Cardiac muscle cell (in vitro differentiated cells and primary cell): Measurements from ENCODE around the gene CALHM3. TPM values are rescaled to one million over a fixed set of nuclear protein-coding genes. Genes with fewer than 3 reads are reported as not detected.
A peak's percentile ranks its signal among the peaks of the same experiment; 100 is the strongest.

ENCODE experiments used
- DNase-seq, 2 donors: peaks; one replicate each; pipeline versions ENCODE4 v3.0.0 to v3.0.0-alpha.2; 2010 to 2017; ENCODE audit warnings: low read depth in 1 of 2, low spot score in 1 of 2
- H3K27ac ChIP-seq: fragments of 200-600 bp; sonication (generic); 2 replicates; pipeline ENCODE4 v1.5.1; 2016
- H3K27me3 ChIP-seq: fragments of 200-600 bp; sonication (generic); 2 replicates; pipeline ENCODE4 v1.6.0; 2016; ENCODE audit warnings: control low read depth
- H3K36me3 ChIP-seq: fragments of 200-600 bp; sonication (generic); 2 replicates; pipeline ENCODE4 v1.5.1; 2016; ENCODE audit warnings: control low read depth
- H3K4me1 ChIP-seq: fragments of 200-600 bp; sonication (generic); 2 replicates; pipeline ENCODE4 v1.8.1; 2017; ENCODE audit warnings: low read depth, mild to moderate bottlenecking, mixed run types
- H3K4me3 ChIP-seq: fragments of 200-600 bp; sonication (generic); 2 replicates; pipeline ENCODE4 v1.5.1; 2016; ENCODE audit warnings: mild to moderate bottlenecking
- H3K9me3 ChIP-seq: fragments of 200-600 bp; sonication (generic); 2 replicates; pipeline ENCODE4 v1.5.1; 2017; ENCODE audit warnings: low read depth, mild to moderate bottlenecking, control low read depth
- CTCF ChIP-seq: IDR thresholded peaks from 2 replicates; pipeline ENCODE4 v1.5.1; 2012; ENCODE audit warnings: low read depth, mild to moderate bottlenecking, low read length
- polyA plus RNA-seq: library from polyadenylated mRNA; unstranded; fragments of >200 nt; fragmentation: Nextera tagmentation; extraction: Ambion mirVana; gene quantifications from 2 replicates; pipeline ENCODE4 v1.2.1, GENCODE V29; 2016
- total RNA-seq: library from RNA; depleted of rRNA; stranded (reverse); fragments of >200 nt; gene quantifications from 2 replicates; pipeline ENCODE4 v1.2.3, GENCODE V29; 2016

Gene CALHM3
- total and polyA plus RNA-seq, 2 experiments from 2014 or later = not detected

DNA sequence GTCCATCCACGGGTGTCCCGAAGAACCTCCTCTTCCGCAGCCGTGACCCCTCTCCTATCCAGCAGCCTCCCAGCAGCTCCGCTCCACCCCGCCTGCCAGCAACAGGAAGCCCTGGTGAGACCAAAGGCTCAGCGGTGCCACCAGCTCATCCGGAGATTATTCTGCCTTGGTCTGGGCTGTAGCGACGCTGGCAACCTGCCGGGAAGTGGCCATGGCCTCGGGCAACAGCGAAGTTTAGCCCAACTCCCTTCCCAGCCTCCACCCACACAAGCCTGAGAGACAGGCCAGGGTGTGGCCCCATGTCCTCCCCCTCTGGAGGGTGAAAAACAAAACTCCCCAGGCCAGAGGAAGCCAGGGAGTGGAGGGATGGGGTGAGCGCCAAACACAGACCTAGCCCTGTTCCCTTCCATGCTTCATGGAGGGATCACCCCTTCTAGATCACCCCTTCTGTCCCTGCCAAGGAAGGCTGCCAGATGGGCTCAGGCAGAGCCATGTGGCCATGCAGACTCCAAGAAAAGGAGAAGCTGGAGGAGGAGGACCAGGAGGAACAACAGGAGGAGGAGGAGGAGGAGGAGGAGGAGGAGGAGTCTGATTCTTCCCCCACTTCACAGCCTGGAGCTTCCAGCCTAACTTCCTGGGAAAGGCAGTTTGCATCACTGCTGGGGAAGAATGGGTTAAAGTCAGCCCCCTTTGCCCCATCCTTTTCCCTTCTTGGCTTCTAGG lies 27.8 kb downstream of the CALHM3 start:
- Histone ChIP-seq H3K9me3 (no peaks in the 10 kb centered on the region), H3K4me1 (no peaks in the 10 kb centered on the region), H3K36me3 (no peaks in the 10 kb centered on the region), H3K27ac (no peak overlapping the region), H3K4me3 (no peak overlapping the region), H3K27me3 (no peaks in the 10 kb centered on the region)
- peak in 1 of 2 donors; percentile 45 for DNase-seq
- TF ChIP-seq CTCF = no peak

DNA sequence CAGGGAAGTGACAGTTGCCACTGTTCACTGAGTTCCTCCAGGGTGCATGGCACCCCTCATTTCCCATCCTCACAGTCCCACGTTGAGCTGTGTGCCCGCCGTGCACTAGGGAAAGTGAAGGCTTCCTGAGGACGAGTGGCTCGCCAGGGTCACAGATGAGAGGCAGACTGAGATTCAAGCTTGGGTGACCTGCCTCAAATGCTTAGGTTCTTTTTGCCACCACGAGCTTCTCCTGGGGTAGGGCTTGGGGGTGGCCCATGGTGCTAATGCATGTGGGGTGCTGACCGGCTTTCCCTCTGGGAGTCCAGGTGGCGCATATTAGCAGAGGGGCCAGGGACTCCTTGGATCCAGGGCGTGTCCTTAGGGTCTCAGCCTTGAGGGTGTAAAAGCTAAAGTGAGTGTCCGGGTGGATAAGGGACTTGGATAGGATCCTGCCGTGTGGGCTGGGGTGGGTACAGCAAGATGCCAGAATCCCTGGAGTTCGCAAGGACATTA lies 28.8 kb downstream of the CALHM3 start:
- TF ChIP-seq CTCF = no peak
- no peak overlapping the region for H3K4me3 ChIP-seq
- H3K27ac ChIP-seq = no peak overlapping the region
- DNase-seq = no peak
- no peaks in the 10 kb centered on the region for H3K9me3 ChIP-seq
- H3K36me3 ChIP-seq = peaks cover 3% of the 10 kb centered on the region
- no peaks in the 10 kb centered on the region for H3K27me3 ChIP-seq
- no peaks in the 10 kb centered on the region for H3K4me1 ChIP-seq

DNA sequence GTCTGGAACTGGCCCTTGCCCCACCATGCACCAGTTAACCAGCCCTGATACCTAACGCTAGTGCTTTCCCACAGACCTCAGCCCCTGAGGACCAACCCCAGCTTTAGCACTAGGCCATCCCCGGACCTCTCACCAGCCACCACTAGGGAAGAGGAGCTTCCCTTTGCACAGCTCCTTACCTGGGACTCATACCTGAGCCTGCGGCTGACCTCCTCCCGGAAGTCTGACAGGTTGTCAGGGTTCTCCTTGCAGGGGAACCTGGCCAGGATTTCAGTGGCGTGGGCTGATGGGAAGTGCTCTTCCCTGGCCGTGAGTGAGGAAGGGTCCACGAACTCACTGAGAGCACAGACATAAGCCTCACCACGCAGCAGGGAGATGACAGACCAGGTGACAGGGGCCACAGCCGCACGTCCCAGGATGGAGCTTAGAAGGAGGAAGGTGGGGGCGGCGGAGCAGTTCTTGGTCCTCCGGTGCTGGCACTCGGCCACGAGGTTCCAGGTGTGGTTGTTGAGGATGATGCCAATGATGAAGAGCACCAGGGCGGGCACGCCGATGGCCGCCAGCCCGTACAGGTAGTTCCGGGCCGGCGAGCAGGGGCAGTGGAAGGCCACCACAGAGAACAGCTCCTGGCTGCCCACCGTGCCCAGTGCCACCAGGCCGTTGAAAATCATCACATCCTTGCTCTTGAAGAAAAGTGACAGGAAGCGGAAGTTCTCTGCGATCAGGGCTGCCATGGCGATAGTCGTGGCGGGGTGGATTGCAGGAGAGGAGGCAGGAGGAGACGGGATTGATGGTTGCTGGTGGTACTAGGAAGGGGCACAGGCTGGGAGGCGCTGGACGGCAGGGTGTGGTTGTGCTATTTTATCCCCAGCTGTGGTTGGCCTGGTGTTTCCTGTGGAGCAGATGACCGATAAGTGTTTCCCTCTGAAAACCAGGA lies 29.6 kb downstream of the CALHM3 start:
- Histone ChIP-seq H3K36me3 (peaks cover 10% of the 10 kb centered on the region), H3K27ac (no peak overlapping the region), H3K4me3 (no peak overlapping the region), H3K9me3 (no peaks in the 10 kb centered on the region), H3K27me3 (no peaks in the 10 kb centered on the region), H3K4me1 (no peaks in the 10 kb centered on the region)
- TF ChIP-seq CTCF = no peak
- DNase-seq = no peak

DNA sequence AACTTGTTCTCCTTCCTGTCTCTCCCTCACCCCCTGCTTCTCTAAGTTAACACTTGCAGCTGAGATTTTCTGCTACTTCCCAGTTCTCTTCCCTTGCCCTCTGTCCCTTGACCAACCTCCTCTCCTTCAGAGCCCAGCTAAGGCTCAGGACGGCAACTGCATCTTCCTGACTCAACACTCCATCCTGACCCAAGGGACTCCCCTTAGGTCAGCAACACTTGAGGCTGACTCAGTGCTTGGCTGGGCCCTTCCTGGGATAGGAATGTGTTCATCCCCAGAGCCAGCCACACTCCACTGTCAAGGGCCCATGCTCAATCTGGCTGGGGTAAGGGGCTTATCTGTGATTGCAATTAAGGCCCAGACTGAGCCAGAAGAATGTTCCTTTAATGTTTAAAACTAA lies 30.3 kb downstream of the CALHM3 start:
- DNase-seq = peak in 1 of 2 donors; percentile 88
- TF ChIP-seq CTCF = no peak
- H3K27me3 ChIP-seq = no peaks in the 10 kb centered on the region
- H3K4me3 ChIP-seq = no peak overlapping the region
- H3K4me1 ChIP-seq = no peaks in the 10 kb centered on the region
- H3K9me3 ChIP-seq = no peaks in the 10 kb centered on the region
- H3K27ac ChIP-seq = no peak overlapping the region
- peaks cover 13% of the 10 kb centered on the region for H3K36me3 ChIP-seq

GRCh38 chr10:103447187-103447586 lies 31.9 kb downstream of the CALHM3 start:
- Histone ChIP-seq H3K4me3 (no peak overlapping the region), H3K27ac (no peak overlapping the region), H3K9me3 (no peaks in the 10 kb centered on the region), H3K27me3 (no peaks in the 10 kb centered on the region), H3K4me1 (no peaks in the 10 kb centered on the region), H3K36me3 (peaks cover 29% of the 10 kb centered on the region)
- no peak for DNase-seq
- TF ChIP-seq CTCF = no peak
